Kidney glomerular epithelial cell (primary cell): Measurements from ENCODE around the gene KCTD15.

Experiments
- DNase-seq: peaks from one replicate; lab custom pipeline; 2025; lab: John Stamatoyannopoulos, UW

The KCTD15 gene

GRCh38 chr19:33798681-33799111, 2.0 kb downstream of the KCTD15 start:
- DNase-seq: no peak

- DNase-seq: no peak
These were observed 2.8 kb downstream of the KCTD15 start for GRCh38 chr19:33799476-33799875.

GRCh38 chr19:33800012-33800680, 3.5 kb downstream of the KCTD15 start:
- DNase-seq: no peak

GRCh38 chr19:33801411-33801810, 4.7 kb downstream of the KCTD15 start:
- DNase-seq: no peak

- DNase-seq: no peak
These were observed 5.3 kb downstream of the KCTD15 start for GRCh38 chr19:33802001-33802400.

- no peak for DNase-seq
These were observed 6.1 kb downstream of the KCTD15 start for GRCh38 chr19:33802801-33803200.

- no peak for DNase-seq
These were observed 6.7 kb downstream of the KCTD15 start for GRCh38 chr19:33803383-33803782.

- no peak for DNase-seq
These were observed 7.5 kb downstream of the KCTD15 start for GRCh38 chr19:33804021-33804799.

GRCh38 chr19:33805313-33805712, 8.6 kb downstream of the KCTD15 start:
- no peak for DNase-seq

- DNase-seq: no peak
These were observed 9.3 kb downstream of the KCTD15 start for GRCh38 chr19:33805840-33806433.

- no peak for DNase-seq
These were observed 9.8 kb downstream of the KCTD15 start for GRCh38 chr19:33806434-33806881.

- no peak for DNase-seq
These were observed 11.7 kb downstream of the KCTD15 start for GRCh38 chr19:33808399-33808798.

- no peak for DNase-seq
These were observed 13.3 kb downstream of the KCTD15 start for GRCh38 chr19:33809960-33810359.

GRCh38 chr19:33810821-33811220, 14.2 kb downstream of the KCTD15 start:
- DNase-seq: no peak

- DNase-seq: no peak
These were observed 14.6 kb downstream of the KCTD15 start for GRCh38 chr19:33811246-33811645.

GRCh38 chr19:33811736-33812387, 15.2 kb downstream of the KCTD15 start:
- no peak for DNase-seq

- no peak for DNase-seq
These were observed 16.0 kb downstream of the KCTD15 start for GRCh38 chr19:33812388-33813330.

- no peak for DNase-seq
These were observed 16.9 kb downstream of the KCTD15 start for GRCh38 chr19:33813391-33814101.

GRCh38 chr19:33814181-33815165, 17.8 kb downstream of the KCTD15 start:
- DNase-seq: no peak
